ENCODE results near the gene RABGAP1.

The RABGAP1 gene

GRCh38 chr9:123044586-123044985 is 103.8 kb downstream of the RABGAP1 start:
- ChIA-PET POLR2A (no interaction called here), CTCF (no interaction called here)
- no peak for DNase-seq (ENCODE audit: extremely low spot score)
- TF ChIP-seq CTCF (IDR thresholded peaks at IDR 0.05; ENCODE audit: control extremely low read depth, extremely low read depth, low read depth, missing control alignments), result no peak

GRCh38 chr9:123046406-123047195 is 105.8 kb downstream of the RABGAP1 start:
- POLR2A ChIA-PET, result no interaction called here
- TF ChIP-seq CTCF (IDR thresholded peaks at IDR 0.05; ENCODE audit: control extremely low read depth, extremely low read depth, low read depth, missing control alignments), result no peak
- CTCF ChIA-PET, result interaction anchor here (0.7 to 1.7 kb wide), 5 partner anchors 16 to 339 kb away, joined by 3 to 6 read pairs (median 4); no protein-coding TSS in a partner anchor
- no peak for DNase-seq (ENCODE audit: extremely low spot score)

- CTCF ChIA-PET, result interaction anchor here (0.9 to 1.8 kb wide), 4 partner anchors 11 to 36 kb away, joined by 3 to 5 read pairs (median 3); no protein-coding TSS in a partner anchor
- TF ChIP-seq CTCF (IDR thresholded peaks at IDR 0.05; ENCODE audit: control extremely low read depth, extremely low read depth, low read depth, missing control alignments), result no peak
- no peak for DNase-seq (ENCODE audit: extremely low spot score)
- POLR2A ChIA-PET, result no interaction called here
Observed at GRCh38 chr9:123048748-123049147, 107.9 kb downstream of the RABGAP1 start.

- no peak for DNase-seq (ENCODE audit: extremely low spot score)
- POLR2A ChIA-PET, result no interaction called here
- no peak for TF ChIP-seq CTCF (IDR thresholded peaks at IDR 0.05; ENCODE audit: control extremely low read depth, extremely low read depth, low read depth, missing control alignments)
- CTCF ChIA-PET, result interaction anchor here (0.9 to 1.5 kb wide), 3 partner anchors 10 to 37 kb away, joined by 3 read pairs; no protein-coding TSS in a partner anchor
Observed at GRCh38 chr9:123049589-123050222, 108.9 kb downstream of the RABGAP1 start.

- TF ChIP-seq CTCF (IDR thresholded peaks at IDR 0.05; ENCODE audit: control extremely low read depth, extremely low read depth, low read depth, missing control alignments), result no peak
- DNase-seq (ENCODE audit: extremely low spot score), result no peak
- CTCF ChIA-PET, result interaction anchor here (1.0 to 3.4 kb wide), 4 partner anchors 11 to 29 kb away, joined by 3 to 9 read pairs (median 4); no protein-coding TSS in a partner anchor
- POLR2A ChIA-PET, result no interaction called here
Observed at GRCh38 chr9:123053046-123053445, 112.2 kb downstream of the RABGAP1 start.

GRCh38 chr9:123053711-123054110 is 112.9 kb downstream of the RABGAP1 start:
- POLR2A ChIA-PET, result no interaction called here
- TF ChIP-seq CTCF (IDR thresholded peaks at IDR 0.05; ENCODE audit: control extremely low read depth, extremely low read depth, low read depth, missing control alignments), result no peak
- DNase-seq (ENCODE audit: extremely low spot score), result no peak
- CTCF ChIA-PET, result interaction anchor here (1.1 to 3.4 kb wide), 2 partner anchors 10 to 12 kb away, joined by 5 to 9 read pairs; no protein-coding TSS in a partner anchor
